NCI-H345 treated with DMSO at 0.1 percent for 48 hours (cell line): ENCODE results near the gene SIPA1L3.
"Not testable (repeated sequence)": the region's sequence is repeated elsewhere in the genome, so short reads cannot be mapped to it uniquely, and the experiment has no call there.

Experiments
- DNase-seq: peaks from one replicate; lab custom pipeline; 2025; ENCODE audit not compliant: unreplicated experiment; lab: John Stamatoyannopoulos, UW

Gene SIPA1L3, protein sequence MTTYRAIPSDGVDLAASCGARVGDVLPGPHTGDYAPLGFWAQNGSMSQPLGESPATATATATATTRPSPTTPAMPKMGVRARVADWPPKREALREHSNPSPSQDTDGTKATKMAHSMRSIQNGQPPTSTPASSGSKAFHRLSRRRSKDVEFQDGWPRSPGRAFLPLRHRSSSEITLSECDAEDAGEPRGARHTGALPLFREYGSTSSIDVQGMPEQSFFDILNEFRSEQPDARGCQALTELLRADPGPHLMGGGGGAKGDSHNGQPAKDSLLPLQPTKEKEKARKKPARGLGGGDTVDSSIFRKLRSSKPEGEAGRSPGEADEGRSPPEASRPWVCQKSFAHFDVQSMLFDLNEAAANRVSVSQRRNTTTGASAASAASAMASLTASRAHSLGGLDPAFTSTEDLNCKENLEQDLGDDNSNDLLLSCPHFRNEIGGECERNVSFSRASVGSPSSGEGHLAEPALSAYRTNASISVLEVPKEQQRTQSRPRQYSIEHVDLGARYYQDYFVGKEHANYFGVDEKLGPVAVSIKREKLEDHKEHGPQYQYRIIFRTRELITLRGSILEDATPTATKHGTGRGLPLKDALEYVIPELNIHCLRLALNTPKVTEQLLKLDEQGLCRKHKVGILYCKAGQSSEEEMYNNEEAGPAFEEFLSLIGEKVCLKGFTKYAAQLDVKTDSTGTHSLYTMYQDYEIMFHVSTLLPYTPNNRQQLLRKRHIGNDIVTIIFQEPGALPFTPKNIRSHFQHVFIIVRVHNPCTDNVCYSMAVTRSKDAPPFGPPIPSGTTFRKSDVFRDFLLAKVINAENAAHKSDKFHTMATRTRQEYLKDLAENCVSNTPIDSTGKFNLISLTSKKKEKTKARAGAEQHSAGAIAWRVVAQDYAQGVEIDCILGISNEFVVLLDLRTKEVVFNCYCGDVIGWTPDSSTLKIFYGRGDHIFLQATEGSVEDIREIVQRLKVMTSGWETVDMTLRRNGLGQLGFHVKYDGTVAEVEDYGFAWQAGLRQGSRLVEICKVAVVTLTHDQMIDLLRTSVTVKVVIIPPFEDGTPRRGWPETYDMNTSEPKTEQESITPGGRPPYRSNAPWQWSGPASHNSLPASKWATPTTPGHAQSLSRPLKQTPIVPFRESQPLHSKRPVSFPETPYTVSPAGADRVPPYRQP (N-terminal part only)

DNA sequence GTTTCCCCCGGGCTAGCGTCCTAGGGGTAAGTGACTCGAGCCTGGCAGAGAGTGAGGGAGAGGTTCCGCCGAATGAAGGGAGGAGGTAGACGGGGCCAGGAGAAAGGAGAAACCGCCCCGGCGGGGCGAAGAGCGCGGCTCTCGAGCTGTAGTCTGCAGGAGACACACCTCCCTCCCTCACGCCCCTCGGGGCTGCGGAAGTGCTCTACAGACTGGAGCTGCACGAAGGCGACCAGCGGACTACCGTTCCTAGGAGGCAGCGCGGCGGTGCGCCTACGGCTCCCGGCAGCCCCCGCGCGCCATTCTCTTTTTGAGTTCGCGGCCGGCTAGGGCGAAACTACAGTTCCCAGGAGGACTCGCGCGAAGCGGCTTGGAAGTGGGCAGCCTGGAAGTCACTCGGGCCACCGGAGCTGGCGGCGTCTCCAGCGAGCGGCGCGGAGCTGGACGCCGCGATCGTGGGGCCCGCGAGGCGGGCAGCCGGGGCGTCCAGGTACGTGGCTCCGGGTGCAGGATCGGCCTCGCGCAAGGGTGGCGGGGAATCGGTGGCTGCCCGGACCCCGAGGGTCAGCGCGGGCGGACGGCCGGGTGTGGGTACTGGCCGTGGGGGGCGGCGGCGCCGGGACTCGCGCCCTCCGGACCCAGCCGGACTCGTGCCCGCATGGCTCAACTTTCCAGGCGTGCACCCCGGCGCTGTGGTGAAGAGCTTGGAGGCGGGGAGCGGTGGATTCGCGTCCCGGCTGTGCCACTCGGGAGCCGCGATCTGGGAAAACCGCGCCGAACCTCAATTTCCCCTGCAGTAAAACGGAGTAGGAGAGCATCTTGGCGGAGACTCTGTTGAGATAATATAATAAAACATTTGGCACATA is at the start of gene SIPA1L3:
TSS of gene SIPA1L3 (plus strand) at position 340 of the 866 bp plus-strand sequence. CDS start 174,358 bp downstream, outside the sequence.
- DNase-seq = peak; percentile 99

DNA sequence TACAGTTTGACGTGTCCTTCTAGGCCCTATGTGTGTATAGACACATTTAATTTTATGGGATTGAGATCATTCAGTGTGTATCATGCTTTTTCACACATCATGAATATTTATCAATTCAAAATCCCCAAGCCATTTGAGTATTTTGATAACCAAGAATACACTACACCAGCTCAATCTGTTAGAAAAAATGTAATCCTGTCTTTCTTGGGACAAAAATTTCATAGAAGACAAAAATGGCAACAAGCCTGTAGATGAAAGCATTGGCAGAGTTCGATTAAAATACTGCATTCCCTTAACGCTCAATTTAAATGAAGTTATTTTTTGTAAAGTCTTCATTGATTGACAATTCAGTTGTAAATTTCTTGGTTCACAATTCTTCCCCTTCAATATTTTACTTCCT is 42.5 kb upstream of the SIPA1L3 start:
- DNase-seq = no peak

DNA sequence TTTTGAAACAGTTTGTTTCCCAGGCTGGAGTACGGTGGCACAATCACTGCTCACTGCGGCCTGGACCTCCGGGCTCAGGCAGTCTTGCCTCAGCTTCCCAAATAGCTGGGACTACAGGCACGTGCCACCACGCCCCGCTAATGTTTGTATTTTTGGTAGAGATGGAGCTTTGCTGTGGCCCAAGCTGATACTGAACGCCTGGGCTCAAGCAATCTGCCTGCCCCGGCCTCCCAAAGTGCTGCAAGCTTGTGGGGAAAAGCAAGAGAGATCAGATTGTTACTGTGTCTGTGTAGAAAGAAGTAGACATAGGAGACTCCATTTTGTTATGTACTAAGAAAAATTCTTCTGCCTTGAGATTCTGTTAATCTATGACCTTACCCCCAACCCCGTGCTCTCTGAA is 41.1 kb upstream of the SIPA1L3 start:
- DNase-seq = not testable (repeated sequence)

DNA sequence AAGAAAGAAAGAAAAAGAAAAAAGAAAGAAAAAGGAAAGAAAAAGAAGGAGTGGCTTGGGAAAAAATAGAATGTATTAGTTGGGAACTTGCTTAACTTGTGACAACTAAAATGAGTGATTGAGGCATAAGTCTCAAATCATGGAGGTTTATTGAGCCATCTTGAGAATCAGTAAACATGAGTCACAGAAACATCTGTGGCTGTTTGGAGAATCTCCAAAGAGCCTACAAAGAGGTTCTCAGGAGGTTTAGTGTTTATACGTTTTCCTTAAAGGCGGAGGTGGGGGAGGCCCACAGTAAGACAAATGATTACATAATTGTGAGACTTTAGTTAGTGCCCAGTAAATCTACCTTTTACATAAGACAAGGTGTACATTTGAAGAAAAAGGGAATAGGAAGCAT is 39.2 kb upstream of the SIPA1L3 start:
- no peak for DNase-seq

- DNase-seq = no peak
Observed at GRCh38 chr19:37869766-37870340, 37.2 kb upstream of the SIPA1L3 start.

DNA sequence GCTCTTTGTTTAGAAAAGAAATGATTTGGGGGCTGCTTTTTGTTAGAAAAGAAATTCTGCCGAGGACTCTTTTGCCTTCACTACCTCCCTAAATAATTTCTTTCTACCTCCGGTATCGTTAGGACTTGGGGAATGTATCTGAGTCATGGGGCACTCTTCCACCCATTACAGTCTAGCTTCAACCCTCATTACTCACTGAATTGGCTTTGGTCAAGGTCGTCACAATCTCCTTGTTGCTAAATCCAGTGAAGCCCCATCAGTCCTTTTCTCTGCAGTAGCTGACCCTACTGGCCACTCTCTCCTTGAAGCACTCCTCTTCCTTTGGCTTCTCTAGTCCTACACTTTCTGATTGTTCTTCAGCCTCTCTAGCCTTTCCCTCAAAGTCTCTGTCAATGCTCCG is 34.6 kb upstream of the SIPA1L3 start:
- no peak for DNase-seq

- DNase-seq = no peak
Observed at GRCh38 chr19:37874784-37875183, 32.2 kb upstream of the SIPA1L3 start.

DNA sequence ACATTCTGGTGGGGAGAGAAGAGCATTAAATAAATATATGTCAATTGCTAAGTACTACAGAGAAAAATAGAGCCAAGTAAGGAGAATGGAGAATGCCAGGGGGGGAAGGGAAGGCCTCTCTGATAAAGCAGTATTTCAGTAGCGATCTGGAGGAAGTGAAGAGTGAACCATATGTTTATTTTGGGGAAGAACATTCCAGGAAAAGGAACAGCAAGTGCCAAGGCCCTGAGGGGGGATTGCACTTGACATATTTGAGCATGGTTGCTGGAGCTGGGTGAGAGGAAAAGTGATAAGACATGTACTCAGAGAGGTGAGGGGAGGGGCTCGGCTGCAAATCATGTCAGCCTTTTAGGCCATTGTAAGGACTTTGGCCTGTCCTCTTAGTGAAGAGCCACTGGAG is 31.0 kb upstream of the SIPA1L3 start:
- DNase-seq = no peak

- no peak for DNase-seq
Observed at GRCh38 chr19:37877147-37877546, 29.9 kb upstream of the SIPA1L3 start.

- no peak for DNase-seq
Observed at GRCh38 chr19:37885392-37885791, 21.6 kb upstream of the SIPA1L3 start.

GRCh38 chr19:37886571-37886970 is 20.4 kb upstream of the SIPA1L3 start:
- DNase-seq = no peak

DNA sequence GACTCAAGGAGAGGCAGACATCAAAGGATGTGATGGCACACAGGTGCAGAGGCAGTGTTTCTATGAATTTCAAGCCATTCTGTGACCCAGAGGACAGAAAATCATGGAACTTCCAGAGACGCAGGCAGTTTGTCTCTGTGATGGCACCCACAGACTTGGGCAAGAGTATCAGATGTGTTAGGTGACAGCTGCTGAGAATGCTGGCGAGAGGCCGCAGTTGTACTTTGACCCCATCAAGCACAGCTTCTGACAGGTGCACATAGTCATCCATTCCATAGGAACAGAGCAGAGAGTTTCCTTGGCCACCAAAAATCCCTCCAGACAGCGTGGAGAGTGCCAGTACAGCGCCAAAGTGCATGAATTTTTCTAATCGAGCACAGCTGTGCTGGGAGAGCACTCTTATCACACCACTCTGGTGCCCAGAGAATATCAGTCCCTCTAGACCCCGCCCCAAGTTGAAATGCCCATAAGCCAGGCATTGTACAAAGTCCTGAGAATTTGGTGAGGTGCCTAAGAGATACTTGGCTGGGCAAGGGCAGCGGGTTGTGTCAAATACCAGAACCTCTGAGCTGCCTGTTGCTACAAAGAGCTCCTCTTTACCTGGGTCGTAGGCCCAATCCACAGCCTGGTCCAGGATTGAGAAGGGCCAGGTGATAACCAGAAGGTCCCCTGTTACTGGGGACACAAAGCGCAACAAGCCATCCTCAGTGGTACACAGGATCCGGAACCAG is 13.0 kb upstream of the SIPA1L3 start:
- no peak for DNase-seq

GRCh38 chr19:37896180-37896579 is 10.8 kb upstream of the SIPA1L3 start:
- DNase-seq = no peak

DNA sequence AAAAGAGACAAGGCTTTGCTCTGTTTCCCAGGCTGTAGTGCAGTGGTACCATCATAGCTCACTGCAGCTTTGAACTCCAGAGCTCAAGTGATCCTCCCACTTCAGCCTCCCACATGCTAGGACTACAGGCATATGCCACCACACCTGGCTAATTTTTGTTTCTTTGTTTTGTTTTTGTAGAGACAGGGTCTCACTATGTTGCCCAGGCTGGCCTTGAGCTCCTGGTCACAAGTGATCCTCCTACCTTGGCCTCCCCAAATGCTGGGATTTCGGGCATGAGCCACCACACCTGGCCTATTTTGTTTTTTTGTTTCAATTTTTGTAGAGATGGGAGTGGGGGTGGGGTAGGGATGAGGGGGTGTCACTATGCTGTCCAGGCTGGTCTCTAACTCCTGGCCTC is 7.6 kb upstream of the SIPA1L3 start:
- no peak for DNase-seq

GRCh38 chr19:37899966-37900365 is 7.0 kb upstream of the SIPA1L3 start:
- no peak for DNase-seq

- peak; percentile 95 for DNase-seq
Observed at GRCh38 chr19:37902668-37903067, 4.3 kb upstream of the SIPA1L3 start.

GRCh38 chr19:37903096-37903495 is 3.9 kb upstream of the SIPA1L3 start:
- no peak for DNase-seq

- DNase-seq = peak; percentile 94
Observed at GRCh38 chr19:37905946-37906868, 801 bp upstream of the SIPA1L3 start, which contains the start of gene WDR87. WDR87 (minus strand) TSS chr19:37906594; CDS start chr19:37898239, 8,355 bp downstream.
